Testis (tissue), 3 donors: ENCODE results near the gene PSMD6. TPM values are rescaled to one million over a fixed set of nuclear protein-coding genes. Genes with fewer than 3 reads are reported as not detected.

Experiments
- DNase-seq: peaks from one replicate; pipeline ENCODE4 v3.0.0-alpha.2; 2019
- H3K27ac ChIP-seq, 2 donors: fragments of 200-600 bp; sonication (generic); one replicate each; pipeline ENCODE4 v1.5.1; 2019
- H3K27me3 ChIP-seq: fragments of 200-600 bp; sonication (generic); one replicate; pipeline ENCODE4 v1.5.1; 2019
- H3K36me3 ChIP-seq: fragments of 200-600 bp; sonication (generic); one replicate; pipeline ENCODE4 v1.5.1; 2017; ENCODE audit warnings: low read depth; ENCODE audit errors: missing control alignments
- H3K4me1 ChIP-seq: fragments of 200-600 bp; sonication (generic); one replicate; pipeline ENCODE4 v1.5.1; 2019
- H3K4me3 ChIP-seq, 2 donors: fragments of 200-600 bp; sonication (generic); one replicate each; pipeline ENCODE4 v1.5.1; 2017 to 2019
- H3K9me3 ChIP-seq: fragments of 200-600 bp; sonication (generic); one replicate; pipeline ENCODE4 v1.5.1; 2017
- POLR2A ChIP-seq: fragments of 450-650 bp; IDR thresholded peaks from one replicate; pipeline ENCODE4 v1.6.1; 2017; ENCODE audit warnings: antibody characterized with exemption, mild to moderate bottlenecking, moderate library complexity
- WGBS, 2 donors: methylation state at CpG; one replicate each; pipeline ENCODE4 v1.1.5; 2018; 5-methylcytosine and 5-hydroxymethylcytosine counted together
- intact Hi-C: fragments of 100-400 bp; cut with DNase I; formaldehyde crosslinking; loops from one replicate; pipeline ENCODE4 v1.15.1; 2023; ENCODE audit warnings: low total_unique reads
- polyA plus RNA-seq: library from polyadenylated mRNA; stranded (reverse); fragments of 350-450 nt; fragmentation: Illumina TruSeq; extraction: RNeasy Lipid Tissue Mini Kit (QIAGEN cat#74804); gene quantifications from one replicate; pipeline ENCODE4 v1.2.3, GENCODE V29; 2014; ENCODE audit warnings: low read depth, low replicate concordance; ENCODE audit not compliant: insufficient read depth
- total RNA-seq, 2 donors: library from RNA; depleted of rRNA; stranded (reverse); fragments of >200 nt; gene quantifications; one replicate each; pipeline ENCODE4 v1.2.3, GENCODE V29; 2016
- TF ChIP-seq, protein P1 (sequence below), 3 experiments: fragments of 450-650 bp in 2 of 3; fragments of 200-600 bp in 1 of 3; sonication (generic) in 1 of 3; IDR thresholded peaks; one replicate each; pipeline ENCODE4 v1.5.1; 2016 to 2019; ENCODE audit warnings: antibody characterized with exemption in 3 of 3, mild to moderate bottlenecking in 2 of 3, moderate library complexity in 1 of 3

Gene PSMD6
- total and polyA plus RNA-seq, 3 donors from 2014 or later, result 105 to 249 (median 128) TPM

DNA sequence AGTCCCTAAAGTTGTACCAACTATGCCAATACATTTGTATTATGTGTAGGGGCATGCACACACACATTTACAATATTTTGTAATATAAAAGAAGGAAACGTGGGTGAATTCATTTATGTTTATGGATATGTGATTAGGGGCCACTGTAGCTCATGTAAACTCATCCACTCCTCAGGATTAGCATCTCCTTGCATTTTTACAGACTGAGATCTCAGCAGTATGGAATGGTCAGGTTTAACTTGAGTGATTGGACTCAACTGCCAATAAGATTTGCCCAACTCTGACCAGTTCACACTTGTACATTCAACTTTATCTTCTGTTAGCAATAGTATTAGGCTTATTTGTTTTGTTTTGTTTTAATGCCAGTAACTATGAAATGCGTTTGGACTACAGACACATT lies 36.5 kb downstream of the PSMD6 start:
- WGBS, 2 donors, result 86 to 91% methylated on average over 2 of the region's 2 CpGs
- DNase-seq, result no peak
- Histone ChIP-seq H3K27me3 (no peaks in the 10 kb centered on the region), H3K9me3 (no peaks in the 10 kb centered on the region), H3K4me1 (no peaks in the 10 kb centered on the region), H3K27ac (no peak overlapping the region), H3K4me3 (no peak overlapping the region), H3K36me3 (no peaks in the 10 kb centered on the region)
- intact Hi-C loops, result no loop called here
- no peak for TF ChIP-seq POLR2A
- TF ChIP-seq, protein P1, sequence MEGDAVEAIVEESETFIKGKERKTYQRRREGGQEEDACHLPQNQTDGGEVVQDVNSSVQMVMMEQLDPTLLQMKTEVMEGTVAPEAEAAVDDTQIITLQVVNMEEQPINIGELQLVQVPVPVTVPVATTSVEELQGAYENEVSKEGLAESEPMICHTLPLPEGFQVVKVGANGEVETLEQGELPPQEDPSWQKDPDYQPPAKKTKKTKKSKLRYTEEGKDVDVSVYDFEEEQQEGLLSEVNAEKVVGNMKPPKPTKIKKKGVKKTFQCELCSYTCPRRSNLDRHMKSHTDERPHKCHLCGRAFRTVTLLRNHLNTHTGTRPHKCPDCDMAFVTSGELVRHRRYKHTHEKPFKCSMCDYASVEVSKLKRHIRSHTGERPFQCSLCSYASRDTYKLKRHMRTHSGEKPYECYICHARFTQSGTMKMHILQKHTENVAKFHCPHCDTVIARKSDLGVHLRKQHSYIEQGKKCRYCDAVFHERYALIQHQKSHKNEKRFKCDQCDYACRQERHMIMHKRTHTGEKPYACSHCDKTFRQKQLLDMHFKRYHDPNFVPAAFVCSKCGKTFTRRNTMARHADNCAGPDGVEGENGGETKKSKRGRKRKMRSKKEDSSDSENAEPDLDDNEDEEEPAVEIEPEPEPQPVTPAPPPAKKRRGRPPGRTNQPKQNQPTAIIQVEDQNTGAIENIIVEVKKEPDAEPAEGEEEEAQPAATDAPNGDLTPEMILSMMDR (IDR thresholded peaks at IDR 0.05), result no peak

DNA sequence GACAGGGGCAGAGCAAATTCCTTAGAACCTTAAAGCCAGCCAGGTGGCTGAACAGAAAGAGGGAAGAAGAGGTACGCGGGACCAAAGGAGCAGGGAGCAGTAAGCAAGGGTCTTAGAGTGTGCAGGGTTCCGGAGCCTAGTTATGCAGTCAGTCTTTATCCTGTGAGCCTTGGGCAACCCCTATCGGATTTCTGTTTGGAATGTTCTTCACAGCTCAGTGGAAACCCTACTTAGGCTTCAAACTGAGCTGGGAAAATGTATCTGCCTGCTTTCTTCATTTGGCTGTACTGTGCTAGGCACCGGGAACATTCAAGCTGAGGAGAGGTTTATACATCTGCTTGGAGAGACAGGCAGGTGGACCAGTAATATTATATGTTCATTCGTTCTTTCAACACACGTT lies 37.1 kb downstream of the PSMD6 start:
- Histone ChIP-seq H3K9me3 (no peaks in the 10 kb centered on the region), H3K27me3 (no peaks in the 10 kb centered on the region), H3K36me3 (no peaks in the 10 kb centered on the region), H3K27ac (no peak overlapping the region), H3K4me3 (no peak overlapping the region), H3K4me1 (no peaks in the 10 kb centered on the region)
- intact Hi-C loops, result no loop called here
- TF ChIP-seq POLR2A, result no peak
- TF ChIP-seq, protein P1 (IDR thresholded peaks at IDR 0.05), result no peak
- DNase-seq, result no peak
- 87 to 91% methylated on average over 7 of the region's 7 CpGs for WGBS, 2 donors

DNA sequence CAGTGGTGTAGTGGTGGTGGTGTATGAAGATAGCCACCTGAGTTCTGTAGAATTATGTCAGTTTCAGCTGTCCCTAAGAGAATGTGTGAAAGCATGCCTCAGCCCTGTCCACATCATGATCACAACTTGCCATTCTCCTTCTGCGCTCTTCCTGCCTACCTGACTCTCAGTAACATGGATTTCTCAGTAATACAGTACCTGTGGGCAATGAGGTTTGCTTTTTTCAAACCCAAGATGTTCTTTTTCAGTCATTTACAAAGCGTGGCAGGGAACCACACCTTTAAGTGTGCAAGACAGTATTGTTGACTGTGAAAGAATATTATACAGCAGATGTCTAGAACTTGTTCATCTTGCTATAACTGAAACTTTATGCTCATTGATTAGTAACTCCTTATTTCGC lies 38.9 kb downstream of the PSMD6 start:
- TF ChIP-seq, protein P1 (IDR thresholded peaks at IDR 0.05), result no peak
- no peak for TF ChIP-seq POLR2A
- intact Hi-C loops, result no loop called here
- WGBS, 2 donors, result 96% methylated on average over 3 of the region's 3 CpGs
- Histone ChIP-seq H3K27ac (no peak overlapping the region), H3K4me1 (no peaks in the 10 kb centered on the region), H3K27me3 (no peaks in the 10 kb centered on the region), H3K4me3 (no peak overlapping the region), H3K36me3 (no peaks in the 10 kb centered on the region), H3K9me3 (no peaks in the 10 kb centered on the region)
- DNase-seq, result no peak

DNA sequence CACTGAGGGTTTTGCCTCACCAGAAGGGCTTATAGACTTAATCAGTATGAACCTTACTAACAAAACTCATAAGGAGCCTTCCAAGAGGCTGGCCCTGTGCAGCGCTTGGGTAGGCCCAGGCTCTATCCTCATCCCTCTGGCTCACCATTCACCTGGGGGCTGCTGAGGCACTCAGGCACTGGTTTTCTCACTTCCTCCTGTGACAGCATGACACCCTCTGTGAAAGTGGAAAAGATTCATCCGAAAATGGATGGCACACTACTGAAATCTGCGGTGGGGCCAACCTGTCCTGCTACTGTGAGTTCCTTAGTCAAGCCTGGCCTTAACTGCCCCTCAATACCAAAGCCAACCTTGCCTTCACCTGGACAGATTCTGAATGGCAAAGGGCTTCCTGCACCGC lies 41.3 kb downstream of the PSMD6 start:
- intact Hi-C loops, result no loop called here
- H3K4me1 ChIP-seq, result no peaks in the 10 kb centered on the region
- H3K36me3 ChIP-seq, result no peaks in the 10 kb centered on the region
- H3K27me3 ChIP-seq, result no peaks in the 10 kb centered on the region
- no peak overlapping the region for H3K27ac ChIP-seq
- TF ChIP-seq, protein P1 (IDR thresholded peaks at IDR 0.05), result no peak
- TF ChIP-seq POLR2A, result no peak
- H3K9me3 ChIP-seq, result no peaks in the 10 kb centered on the region
- WGBS, 2 donors, result 94 to 97% methylated on average over 4 of the region's 4 CpGs
- no peak for DNase-seq
- H3K4me3 ChIP-seq, result no peak overlapping the region

DNA sequence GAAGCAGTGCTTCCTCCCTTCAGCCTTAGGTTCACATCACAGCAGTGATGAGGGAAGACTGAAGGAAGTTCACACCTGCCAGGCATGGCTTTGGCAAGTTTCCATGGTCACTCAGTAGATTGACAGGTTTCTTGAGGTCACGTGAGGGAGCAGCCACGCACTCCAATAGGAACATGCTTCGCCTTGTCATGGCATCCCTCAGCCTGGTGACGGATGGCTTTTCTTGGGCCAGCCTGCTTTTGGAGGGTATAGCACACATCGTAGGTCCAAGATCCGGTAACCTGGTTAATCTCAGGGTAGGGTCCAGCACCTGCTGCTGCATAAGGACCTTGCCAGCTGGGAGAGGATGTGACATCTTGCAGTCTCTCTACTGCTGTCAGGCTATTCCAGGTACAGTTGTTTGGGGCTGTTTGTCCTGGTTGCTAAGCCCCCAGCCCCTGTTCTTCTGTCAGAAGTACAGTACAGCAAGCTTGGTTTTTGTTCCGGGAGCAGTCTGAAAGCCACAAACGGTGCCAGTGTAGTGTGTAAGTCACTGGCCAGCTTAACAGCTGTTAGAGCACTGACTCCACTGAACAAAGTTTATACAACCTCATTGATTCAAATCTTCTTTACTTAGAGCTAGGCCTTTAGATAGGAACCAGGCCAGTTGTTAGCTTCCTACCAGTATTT lies 42.3 kb downstream of the PSMD6 start:
- Histone ChIP-seq H3K36me3 (no peaks in the 10 kb centered on the region), H3K27me3 (no peaks in the 10 kb centered on the region), H3K4me3 (no peak overlapping the region), H3K4me1 (peaks cover 3% of the 10 kb centered on the region), H3K9me3 (no peaks in the 10 kb centered on the region), H3K27ac (no peak overlapping the region)
- intact Hi-C loops, result no loop called here
- TF ChIP-seq, protein P1 (IDR thresholded peaks at IDR 0.05), result no peak
- no peak for TF ChIP-seq POLR2A
- WGBS, 2 donors, result 86 to 94% methylated on average over 8 of the region's 8 CpGs
- DNase-seq, result no peak
